ENCODE data around the gene AGAP1. TPM values are rescaled to one million over a fixed set of nuclear protein-coding genes. Genes with fewer than 3 reads are reported as not detected.
"Not testable (repeated sequence)": the region's sequence is repeated elsewhere in the genome, so short reads cannot be mapped to it uniquely, and the experiment has no call there.

AGAP1 gene
- total and polyA plus RNA-seq, 10 donors = 1.1 to 26.6 (median 11.3) TPM

DNA sequence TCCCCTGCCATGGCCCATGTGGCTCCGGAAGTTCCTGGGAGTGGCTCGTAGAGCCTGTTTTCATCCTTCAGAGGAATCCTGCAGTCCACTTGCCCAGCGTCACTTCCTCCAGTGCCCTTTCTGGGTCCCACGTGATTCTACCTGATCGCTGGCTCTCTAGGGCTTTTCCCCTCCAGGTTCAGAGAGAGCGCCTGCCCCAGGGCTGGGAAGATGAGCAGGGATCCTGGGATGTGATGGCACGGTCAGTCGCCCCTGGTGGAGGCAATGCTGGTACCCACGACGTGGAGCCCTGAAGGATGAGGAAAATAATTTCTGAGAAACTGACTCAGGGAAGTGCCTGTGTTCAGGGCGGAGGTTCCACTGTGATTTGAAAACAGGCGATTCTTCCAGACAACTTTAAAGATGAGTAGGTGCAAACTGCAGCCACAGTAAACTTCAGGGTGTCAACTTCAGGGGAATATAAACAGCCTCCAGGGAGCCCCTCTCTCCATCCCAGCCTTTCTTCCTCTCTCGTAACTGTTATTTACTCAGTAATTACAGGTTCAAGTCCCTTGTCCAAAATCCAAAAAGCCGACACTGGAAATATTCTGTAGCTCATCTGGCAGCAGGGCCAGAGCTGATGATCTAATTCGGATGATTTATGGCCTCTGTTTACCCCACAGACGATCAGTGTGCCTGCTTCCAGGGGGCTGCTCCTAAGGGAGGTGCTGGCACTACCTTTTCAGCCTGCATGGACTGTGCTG is 105.9 kb downstream of the AGAP1 start:
- intact Hi-C loops (cut with DNase I; ENCODE audit: low total_unique reads) = no loop called here
- Histone ChIP-seq H3K27me3 (replicated peaks in 1 of 7) (peaks cover 0 to 6% (median 0%) of the 10 kb centered on the region in 7 donors), H3K4me1 (peaks cover 0 to 14% (median 7%) of the 10 kb centered on the region in 6 donors), H3K36me3 (no peaks in the 10 kb centered on the region), H3K9me3 (peaks cover 0 to 13% (median 0%) of the 10 kb centered on the region in 8 donors), H3K4me3 (no peak overlapping the region), H3K27ac (no peak overlapping the region)
- 80 to 85% (median 83%) methylated on average over 16 of the region's 16 CpGs for whole genome bisulfite sequencing, 5 donors
- no peak for TF ChIP-seq POLR2AphosphoS5 (IDR thresholded peaks at IDR 0.05)
- TF ChIP-seq POLR2A (IDR thresholded peaks at IDR 0.05) = no peak
- TF ChIP-seq, protein P1, sequence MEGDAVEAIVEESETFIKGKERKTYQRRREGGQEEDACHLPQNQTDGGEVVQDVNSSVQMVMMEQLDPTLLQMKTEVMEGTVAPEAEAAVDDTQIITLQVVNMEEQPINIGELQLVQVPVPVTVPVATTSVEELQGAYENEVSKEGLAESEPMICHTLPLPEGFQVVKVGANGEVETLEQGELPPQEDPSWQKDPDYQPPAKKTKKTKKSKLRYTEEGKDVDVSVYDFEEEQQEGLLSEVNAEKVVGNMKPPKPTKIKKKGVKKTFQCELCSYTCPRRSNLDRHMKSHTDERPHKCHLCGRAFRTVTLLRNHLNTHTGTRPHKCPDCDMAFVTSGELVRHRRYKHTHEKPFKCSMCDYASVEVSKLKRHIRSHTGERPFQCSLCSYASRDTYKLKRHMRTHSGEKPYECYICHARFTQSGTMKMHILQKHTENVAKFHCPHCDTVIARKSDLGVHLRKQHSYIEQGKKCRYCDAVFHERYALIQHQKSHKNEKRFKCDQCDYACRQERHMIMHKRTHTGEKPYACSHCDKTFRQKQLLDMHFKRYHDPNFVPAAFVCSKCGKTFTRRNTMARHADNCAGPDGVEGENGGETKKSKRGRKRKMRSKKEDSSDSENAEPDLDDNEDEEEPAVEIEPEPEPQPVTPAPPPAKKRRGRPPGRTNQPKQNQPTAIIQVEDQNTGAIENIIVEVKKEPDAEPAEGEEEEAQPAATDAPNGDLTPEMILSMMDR (IDR thresholded peaks at IDR 0.05 in 8 of 11, conservative IDR thresholded peaks at IDR 0.05 in 3 of 11) = no peak
- no peak for DNase-seq

DNA sequence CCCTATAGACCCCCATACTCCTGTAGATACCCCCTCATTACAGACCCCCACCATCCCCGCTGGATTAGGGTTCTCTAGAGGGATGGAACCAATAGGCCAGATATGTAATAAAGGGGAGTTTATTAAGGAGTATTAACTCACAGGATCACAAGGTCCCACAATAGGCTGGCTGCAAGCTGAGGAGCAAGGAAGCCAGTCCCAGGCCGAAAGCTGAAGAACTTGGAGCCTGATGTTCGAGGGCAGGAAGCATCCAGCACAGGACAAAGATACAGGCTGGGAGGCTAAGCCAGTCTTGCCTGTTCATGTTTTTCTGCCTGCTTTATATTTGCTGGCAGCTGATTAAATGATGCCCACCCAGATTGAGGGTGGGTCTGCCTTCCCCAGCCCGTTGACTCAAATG is 106.6 kb downstream of the AGAP1 start:
- H3K4me3 ChIP-seq = no peak overlapping the region
- TF ChIP-seq POLR2A (IDR thresholded peaks at IDR 0.05) (no peak), POLR2AphosphoS5 (IDR thresholded peaks at IDR 0.05) (no peak)
- TF ChIP-seq, protein P1 (IDR thresholded peaks at IDR 0.05 in 8 of 11, conservative IDR thresholded peaks at IDR 0.05 in 3 of 11) = no peak
- H3K4me1 ChIP-seq = peaks cover 0 to 9% (median 4%) of the 10 kb centered on the region in 6 donors
- DNase-seq = no peak
- H3K27ac ChIP-seq = no peak overlapping the region
- intact Hi-C loops (cut with DNase I; ENCODE audit: low total_unique reads) = no loop called here
- H3K36me3 ChIP-seq = no peaks in the 10 kb centered on the region
- peaks cover 0 to 7% (median 0%) of the 10 kb centered on the region in 7 donors for H3K27me3 ChIP-seq (replicated peaks in 1 of 7)
- WGBS, 5 donors = 79 to 94% (median 89%) methylated on average over 4 of the region's 4 CpGs
- H3K9me3 ChIP-seq = peaks cover 0 to 13% (median 0%) of the 10 kb centered on the region in 8 donors

DNA sequence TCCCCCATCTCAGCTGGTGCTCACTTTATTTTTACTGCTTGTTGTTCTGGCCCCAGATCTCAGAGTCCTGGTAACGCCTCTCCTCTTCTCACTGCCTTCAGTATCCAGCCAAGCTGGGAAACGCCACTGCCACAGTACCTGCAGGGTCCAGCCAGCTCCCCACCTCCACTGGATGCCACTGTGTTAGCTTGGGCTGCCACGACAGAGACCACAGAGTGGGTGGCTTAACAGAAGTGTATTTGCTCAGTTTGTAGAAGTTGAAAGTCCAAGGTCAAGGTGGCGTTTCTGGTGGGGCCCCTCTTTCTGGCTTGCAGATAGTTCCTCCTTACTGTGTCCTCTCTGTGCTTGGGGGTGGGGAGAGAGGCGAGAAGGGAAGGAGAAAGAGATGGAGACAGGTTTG is 107.1 kb downstream of the AGAP1 start:
- no peak overlapping the region for H3K4me3 ChIP-seq
- no peak for DNase-seq
- H3K4me1 ChIP-seq = peaks cover 0 to 8% (median 4%) of the 10 kb centered on the region in 6 donors
- TF ChIP-seq, protein P1 (IDR thresholded peaks at IDR 0.05 in 8 of 11, conservative IDR thresholded peaks at IDR 0.05 in 3 of 11) = no peak
- TF ChIP-seq POLR2A (IDR thresholded peaks at IDR 0.05) (no peak), POLR2AphosphoS5 (IDR thresholded peaks at IDR 0.05) (no peak)
- peaks cover 0 to 13% (median 0%) of the 10 kb centered on the region in 8 donors for H3K9me3 ChIP-seq
- 75 to 85% (median 77%) methylated on average over 5 of the region's 5 CpGs for WGBS, 5 donors
- intact Hi-C loops (cut with DNase I; ENCODE audit: low total_unique reads) = no loop called here
- H3K27ac ChIP-seq = no peak overlapping the region
- no peaks in the 10 kb centered on the region for H3K36me3 ChIP-seq
- peaks cover 0 to 7% (median 0%) of the 10 kb centered on the region in 7 donors for H3K27me3 ChIP-seq (replicated peaks in 1 of 7)

DNA sequence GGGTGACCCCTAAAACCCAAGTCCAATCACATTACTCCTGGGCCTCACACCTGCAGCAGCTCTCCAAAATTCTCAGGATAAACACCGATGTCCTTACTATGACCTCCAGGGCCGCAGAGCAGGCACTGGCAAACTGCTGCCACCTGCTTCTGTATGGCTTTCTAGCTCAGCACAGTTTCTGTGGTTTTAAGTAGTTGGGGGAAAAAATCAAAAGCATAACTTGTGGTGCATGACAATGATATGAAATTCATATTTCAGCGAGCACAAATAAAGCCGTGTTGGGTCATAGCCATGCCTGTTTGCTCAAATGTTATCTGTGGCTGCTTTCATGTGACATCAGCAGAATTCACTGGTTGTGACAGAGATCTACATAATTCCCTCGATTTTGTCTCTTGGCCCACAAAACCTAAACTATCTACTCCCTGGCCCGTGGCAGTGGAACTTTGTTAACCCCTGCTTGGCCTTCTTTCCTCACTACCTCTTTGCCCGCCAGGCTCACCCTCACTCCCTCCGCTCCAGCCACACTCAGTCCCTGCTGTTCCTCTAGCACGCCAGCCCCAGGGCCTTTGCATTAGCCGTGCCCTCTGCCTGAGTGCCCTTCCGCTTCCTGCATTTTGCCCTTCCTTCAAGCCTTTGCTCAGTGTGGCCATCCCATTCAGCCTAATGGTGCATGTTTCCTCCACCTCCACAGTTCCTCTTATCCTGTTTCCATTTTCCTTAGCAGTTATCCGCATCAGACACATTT is 108.3 kb downstream of the AGAP1 start:
- H3K4me1 ChIP-seq = peaks cover 0 to 9% (median 1%) of the 10 kb centered on the region in 6 donors
- H3K27me3 ChIP-seq (replicated peaks in 1 of 7) = peaks cover 0 to 11% (median 0%) of the 10 kb centered on the region in 7 donors
- DNase-seq = no peak
- peaks cover 0 to 13% (median 0%) of the 10 kb centered on the region in 8 donors for H3K9me3 ChIP-seq
- no peak for TF ChIP-seq POLR2A (IDR thresholded peaks at IDR 0.05)
- TF ChIP-seq, protein P1 (IDR thresholded peaks at IDR 0.05 in 8 of 11, conservative IDR thresholded peaks at IDR 0.05 in 3 of 11) = no peak
- no peak for TF ChIP-seq POLR2AphosphoS5 (IDR thresholded peaks at IDR 0.05)
- no peaks in the 10 kb centered on the region for H3K36me3 ChIP-seq
- intact Hi-C loops (cut with DNase I; ENCODE audit: low total_unique reads) = no loop called here
- 83 to 88% (median 87%) methylated on average over 12 of the region's 12 CpGs for WGBS, 5 donors
- H3K4me3 ChIP-seq = no peak overlapping the region
- H3K27ac ChIP-seq = no peak overlapping the region

DNA sequence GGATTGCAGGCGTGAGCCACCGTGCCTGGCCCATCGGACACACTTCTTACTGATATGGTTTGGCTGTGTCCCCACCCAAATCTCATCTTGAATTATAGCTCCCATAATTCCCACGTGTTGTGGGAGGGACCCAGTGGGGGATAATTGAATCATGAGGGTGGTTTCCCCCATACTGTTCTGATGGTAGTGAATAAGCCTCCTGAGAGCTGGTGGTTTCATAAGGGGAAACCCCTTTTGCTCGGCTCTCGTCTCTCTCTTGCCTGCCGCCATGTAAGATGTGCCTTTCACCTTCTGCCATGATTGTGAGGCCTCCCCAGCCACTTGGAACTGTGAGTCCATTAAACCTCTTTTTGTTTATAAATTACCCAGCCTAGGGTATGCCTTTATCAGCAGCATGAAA is 109.1 kb downstream of the AGAP1 start:
- Histone ChIP-seq H3K27me3 (replicated peaks in 1 of 7) (peaks cover 0 to 17% (median 0%) of the 10 kb centered on the region in 7 donors), H3K9me3 (peaks cover 0 to 13% (median 0%) of the 10 kb centered on the region in 8 donors)
- DNase-seq; intact Hi-C loops (cut with DNase I; ENCODE audit: low total_unique reads); H3K4me1 ChIP-seq; H3K4me3 ChIP-seq; H3K27ac ChIP-seq; H3K36me3 ChIP-seq: not testable (repeated sequence)
- WGBS, 5 donors = 69 to 91% (median 81%) methylated on average over 7 of the region's 7 CpGs

Data from spleen (tissue), 11 donors.